Measurements from ENCODE around the gene REEP1.

REEP1 gene

DNA sequence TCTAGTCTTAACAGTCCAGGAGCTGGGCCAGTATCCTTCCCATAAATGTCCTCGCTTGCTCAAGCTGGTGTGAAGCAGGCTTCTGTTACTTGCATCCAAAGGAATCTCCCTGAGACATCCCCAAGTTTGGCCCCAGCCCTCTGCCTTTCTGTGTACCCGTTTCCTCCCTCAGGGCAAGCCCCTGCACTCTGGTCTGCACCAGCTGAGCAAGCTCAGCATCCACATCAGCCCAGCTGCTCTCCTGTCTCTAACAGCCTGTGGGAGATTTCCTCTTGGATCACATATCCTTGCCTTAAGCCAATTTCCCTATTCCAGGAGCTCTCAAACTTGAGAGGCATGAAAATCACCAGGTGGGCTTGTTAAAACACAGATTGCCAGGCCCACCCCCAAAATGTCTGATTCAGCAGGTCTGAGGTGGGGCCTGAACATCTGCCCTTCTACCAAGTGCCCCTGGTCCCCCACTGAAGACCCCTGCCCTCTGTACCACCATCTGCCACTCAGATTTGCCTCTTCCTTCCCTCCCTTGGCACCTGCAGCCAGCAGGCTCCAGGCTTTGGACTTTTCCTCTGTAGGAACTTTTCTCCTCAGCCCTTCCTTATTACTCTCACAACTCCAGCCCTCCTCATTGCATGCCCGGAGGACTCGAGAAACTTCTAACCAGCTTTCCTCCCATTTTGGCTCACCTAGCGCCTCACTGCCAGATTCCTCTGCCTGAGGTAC, 32.1 kb downstream of the REEP1 start:
- DNase-seq, result no peak

DNA sequence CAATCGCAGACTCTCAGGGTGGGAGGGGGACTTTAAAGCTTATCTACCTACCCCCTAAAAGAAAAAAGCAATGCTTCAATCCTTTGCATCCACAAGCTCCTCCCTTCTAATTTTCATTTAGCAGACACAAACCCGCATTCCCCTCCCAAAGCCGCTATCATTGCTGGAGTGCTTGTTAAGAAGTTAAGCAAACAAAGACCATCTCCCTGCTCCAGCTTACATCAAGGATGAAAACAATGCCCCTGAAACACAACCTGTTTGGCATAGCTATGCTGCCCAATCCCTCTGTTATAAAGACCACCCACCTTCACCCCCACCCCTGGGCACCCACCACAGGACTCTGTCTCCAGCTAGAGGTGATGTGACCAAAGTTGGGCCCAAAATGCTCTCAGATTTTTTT, 33.0 kb downstream of the REEP1 start:
- DNase-seq, result no peak

- DNase-seq, result no peak
Measured at GRCh38 chr2:86302320-86302719, 35.1 kb downstream of the REEP1 start.

DNA sequence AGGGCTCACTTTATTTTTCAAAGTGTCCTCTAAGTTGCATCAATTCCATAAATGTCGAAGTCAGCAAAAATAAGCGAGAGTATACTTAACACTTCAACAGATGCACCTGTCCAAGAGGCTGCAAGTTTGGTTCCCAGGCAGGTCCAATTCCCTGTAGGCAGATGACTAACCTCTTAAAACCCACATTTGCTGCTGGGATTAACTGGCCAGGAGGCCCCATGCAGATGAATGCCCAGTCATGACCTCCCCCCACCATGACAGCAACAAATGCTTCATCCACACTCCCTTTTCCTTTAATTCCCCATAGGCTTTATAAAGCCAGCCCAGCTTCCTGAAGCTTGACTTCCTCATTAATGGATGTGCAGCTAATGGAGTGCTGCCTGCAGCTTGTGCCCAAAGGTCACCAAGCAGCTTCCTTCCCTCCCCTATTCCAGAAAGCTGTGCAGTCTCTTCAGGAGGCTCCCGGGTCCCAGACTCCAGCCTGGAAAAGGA, 35.7 kb downstream of the REEP1 start:
- no peak for DNase-seq

DNA sequence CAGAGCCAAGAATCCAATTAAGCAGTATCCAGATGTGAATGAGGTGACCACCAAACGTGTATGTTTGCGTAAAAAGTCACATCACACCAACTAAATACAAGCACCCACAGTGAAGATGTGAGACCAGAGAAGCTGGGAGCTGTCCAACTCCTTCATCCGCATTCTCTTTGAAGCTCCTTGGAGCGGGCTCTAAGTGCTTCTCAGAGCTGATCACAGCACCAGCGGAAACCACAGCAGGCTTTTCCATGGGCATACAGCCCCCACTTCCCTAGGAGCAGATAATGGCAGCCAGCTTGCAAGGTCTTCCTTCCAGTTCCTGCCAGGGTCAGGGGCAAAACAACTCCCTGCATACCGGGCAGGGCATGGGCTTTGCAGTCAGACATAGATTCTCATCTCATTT, 36.4 kb downstream of the REEP1 start:
- no peak for DNase-seq

DNA sequence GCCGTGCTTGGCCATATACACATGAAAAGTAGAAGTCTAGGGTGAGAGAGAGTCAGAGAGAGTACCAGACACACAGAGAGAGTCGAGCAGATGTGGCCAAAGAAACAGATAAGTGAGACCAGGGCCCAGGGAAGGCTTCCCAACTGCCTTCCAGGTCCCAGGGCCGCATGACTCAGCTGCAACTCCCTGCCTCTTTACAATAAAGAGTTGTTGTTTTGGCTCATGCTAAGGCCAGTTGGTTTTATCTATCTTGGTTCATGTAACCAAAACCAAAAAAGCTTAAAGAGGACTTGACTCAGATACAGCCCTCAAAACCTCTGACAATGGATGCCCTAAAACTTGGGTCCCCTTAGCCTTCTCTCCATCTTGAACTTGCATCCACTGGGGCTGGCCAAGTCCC, 36.9 kb downstream of the REEP1 start:
- DNase-seq, result no peak

DNA sequence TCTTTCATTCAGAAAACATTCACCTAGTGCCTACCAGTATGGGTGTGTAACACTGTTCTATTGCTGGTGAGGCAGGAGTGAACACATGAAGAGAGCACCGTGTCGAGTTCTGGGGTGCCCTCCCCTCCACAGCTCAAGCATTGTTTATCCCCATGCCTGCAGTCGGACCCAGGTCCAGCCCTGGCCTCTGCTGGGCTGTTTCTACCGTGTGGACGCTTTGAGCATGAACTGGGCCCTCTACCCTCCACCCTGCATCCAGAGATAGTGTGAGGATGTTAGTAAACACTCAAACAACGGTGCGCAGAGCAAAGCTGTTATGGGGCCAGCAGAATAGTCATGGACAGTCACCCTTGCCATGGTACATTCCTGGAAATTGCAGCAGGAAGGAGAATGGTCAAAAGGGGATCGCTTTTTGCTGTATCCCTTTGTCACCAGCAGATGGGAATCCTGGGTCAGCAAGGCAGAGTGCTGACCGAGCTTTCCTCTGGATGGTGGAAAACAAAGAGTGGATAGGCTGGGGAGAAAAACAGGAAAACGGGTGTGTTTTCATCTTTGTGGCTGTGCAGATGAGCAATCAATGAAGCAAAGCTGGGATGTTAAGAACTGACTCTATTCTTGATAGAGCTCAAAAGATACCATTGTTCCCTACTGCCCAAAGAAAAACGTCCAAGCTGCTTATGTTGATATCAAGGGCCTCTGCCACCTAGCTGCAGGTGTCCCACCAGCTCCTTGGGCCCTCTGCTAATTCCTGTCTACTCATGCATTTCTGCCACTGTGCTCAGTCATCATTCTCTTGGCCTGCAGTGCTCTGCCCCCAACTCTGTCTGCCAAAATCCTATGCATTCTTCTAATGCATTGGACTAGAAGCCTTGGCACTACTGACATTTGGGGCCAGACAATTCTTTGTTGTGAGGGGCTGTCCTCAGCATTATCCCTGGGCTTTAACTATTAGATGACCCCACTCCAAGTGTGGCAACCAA, 38.7 kb downstream of the REEP1 start:
- no peak for DNase-seq

DNA sequence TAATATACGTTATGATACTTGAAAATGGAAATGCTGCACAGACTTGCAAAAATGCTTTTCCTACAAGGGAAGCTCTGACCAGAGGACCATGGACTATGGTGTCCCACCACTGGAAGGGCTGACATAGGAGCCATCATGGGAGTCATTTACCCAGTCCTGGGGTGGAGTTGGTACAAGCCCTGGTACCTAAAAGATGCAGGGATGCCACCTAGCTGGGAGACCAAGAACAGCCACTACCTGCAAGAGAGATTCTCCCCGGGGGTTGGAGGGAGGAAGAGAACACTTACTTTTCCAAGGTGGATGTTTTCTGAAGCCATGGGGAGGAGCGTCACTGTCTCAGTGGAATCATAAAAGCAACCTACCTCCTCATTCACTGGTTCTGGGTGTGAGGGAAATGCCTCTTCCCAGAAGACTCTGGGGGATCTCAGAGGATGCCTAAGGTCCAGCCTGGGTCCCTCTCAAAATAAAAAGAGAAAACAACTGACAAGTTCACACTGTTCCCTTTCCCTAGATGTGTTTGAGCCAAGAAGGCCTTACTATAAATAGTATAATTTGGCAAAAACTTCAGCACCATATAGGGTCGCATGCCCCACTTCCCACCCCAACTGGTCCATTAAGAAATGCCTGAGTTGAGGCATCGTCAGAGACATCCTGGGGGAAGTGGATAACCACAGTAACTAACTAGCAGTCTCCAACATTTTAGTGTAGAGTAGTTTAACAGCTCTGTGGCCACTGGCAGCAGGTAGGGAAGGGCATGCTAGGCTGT, 39.9 kb downstream of the REEP1 start:
- DNase-seq, result no peak

DNA sequence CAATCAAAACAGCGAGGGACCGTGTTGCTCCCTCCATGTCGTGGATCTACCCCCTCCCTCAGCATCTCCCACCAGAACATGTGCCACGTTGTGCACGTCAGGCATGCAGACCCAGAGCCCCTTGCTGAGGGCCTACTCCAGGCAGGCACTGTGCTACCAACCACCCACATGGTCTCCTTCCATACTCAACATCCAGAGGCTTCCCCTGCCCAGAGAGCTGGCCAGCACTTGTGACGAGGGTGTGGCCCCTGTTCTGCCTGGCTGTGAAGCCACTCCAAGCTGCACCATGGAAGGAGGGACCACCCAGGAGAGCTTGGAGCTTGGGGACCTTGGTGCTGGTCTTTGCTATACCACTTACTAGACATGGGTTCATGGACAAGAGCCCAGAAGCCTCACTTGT, 40.5 kb downstream of the REEP1 start:
- no peak for DNase-seq

DNA sequence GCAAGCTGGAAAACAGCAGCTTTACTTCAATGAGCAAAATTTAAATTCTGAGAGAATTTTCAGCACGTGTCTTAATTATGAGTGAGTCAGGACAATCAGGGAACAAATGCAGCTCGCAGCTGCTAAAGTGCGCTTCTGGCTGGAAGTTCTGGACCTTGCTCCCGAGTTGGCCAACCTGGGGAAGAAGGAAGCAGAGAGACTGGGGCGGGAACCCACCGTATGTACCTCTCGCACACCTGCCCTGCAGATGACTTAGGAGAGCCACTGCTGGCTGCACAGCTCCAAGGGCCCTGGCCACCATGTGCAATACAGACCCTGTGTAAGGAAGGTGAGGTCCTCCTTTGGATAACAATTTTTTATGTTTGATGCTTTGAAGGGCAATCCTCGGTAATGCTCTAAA, 42.4 kb downstream of the REEP1 start:
- DNase-seq, result no peak

- no peak for DNase-seq
Measured at GRCh38 chr2:86293612-86294011, 43.8 kb downstream of the REEP1 start.

DNA sequence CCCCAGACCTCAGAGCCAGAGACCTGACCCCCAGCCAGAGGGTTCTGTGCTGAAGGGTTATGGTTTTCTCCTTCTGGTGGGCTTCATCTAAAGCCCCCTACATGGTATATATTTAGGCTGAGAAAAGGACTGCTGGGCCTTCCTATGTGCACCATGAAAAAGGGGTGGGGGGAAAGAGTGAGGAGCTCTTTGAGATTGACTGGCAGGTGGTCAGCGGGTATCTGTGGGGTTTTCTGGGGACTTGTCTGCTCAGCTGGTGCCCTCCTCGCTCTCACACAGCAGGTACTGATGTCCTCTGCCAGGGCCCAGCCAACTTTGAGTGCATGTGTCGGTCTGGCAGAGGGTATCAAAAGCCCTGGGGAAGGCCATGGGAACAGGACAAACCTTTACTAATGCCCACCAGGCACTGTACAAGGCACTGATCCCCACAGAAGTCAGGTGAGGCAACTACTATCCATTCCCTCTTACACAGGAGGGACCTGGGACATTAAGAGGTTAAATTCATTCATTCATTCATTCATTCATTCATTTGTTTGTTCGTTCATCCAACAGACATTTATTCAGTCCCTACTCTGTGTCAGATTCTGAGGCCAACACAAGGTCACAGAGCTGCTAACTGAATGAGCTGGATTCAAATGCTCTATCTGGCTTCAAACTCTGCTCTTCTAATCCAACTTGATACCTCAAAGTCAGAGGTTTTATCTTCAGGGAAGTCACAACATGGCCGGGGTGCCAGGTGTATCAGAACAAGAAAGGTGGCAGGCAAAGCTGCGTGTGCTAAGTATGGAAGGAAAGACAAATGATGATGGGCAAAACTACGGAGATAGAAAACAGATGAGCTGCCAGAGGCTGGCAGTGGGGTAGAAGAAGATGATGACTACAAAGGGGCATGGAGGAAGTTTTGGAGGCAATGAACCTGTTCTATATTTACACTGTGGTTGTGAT, 44.6 kb downstream of the REEP1 start:
- no peak for DNase-seq

- no peak for DNase-seq
Measured at GRCh38 chr2:86291328-86291662, 46.1 kb downstream of the REEP1 start.

DNA sequence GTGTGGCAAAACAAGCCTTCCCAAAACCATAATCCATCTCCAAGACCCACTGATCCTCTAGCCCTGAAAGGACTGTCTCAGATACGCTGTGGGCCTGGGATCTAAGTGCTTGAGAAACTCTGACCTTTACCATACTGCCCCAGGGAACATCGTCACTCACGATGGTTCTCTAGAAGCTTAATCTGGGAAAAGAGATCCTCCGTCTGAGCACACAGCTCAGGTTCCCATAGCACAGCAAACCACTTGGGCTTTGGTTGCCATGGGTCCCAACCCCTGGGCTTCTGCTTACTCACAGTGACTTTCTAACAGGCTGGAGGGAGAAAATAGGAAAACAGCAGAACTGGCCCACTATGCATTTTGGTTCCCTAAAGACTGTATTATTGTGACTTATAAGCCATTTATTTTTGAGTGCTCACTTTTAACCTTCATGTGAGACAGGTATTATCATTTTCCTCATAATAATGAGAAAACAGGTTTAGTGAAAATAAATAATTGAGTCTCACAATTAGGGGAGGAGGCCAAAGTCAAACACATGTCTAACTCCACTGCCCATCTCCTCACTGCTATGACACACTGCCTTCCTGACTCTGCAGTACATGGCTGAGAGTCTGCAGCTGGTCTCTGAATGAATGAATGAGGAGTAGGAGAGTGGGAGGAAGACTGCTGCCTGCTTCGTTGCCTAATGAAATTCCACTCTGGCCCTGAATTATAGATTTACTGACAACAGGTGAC, 46.7 kb downstream of the REEP1 start:
- no peak for DNase-seq

DNA sequence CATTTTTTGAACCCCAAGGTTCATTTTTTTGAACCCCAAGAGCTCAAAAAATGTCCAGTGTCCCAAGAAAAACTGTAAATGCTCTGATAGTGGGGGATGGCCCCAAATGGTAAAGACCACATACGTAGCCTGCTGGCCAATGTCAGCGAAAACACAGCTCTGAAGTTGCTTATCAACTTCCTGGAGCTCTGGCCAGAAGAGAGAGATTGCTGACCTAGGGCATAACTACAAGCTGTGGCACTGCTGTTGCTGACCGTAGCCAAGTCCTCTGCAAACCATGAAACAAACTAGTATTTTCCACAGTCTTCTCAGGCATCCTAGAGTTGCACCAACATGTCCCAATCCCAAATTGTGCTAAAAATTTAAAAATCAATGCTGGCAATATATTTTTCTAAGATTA, 50.9 kb downstream of the REEP1 start:
- no peak for DNase-seq

GRCh38 chr2:86285981-86286380, 51.4 kb downstream of the REEP1 start:
- no peak for DNase-seq

GRCh38 chr2:86285571-86285970, 51.9 kb downstream of the REEP1 start:
- no peak for DNase-seq

DNA sequence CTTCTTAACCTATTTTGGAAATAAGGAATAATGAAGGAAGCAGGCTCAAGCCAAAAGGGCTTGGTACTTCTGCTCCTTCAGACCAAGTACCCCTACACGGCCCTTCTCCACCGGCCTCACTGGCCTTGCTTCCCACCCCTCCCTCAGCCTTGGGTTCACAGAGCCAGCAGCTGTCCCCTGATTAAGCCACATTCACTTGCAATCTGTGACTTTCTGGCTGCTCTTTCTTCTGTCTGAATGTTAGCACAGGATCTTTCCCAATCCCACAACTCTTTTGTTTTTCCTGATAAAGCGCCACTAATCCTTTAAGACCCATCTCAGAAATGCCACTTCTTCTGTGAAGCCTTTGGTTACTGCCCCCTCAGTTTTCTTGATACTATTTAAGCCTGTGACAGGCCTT, 52.4 kb downstream of the REEP1 start:
- DNase-seq, result no peak

- no peak for DNase-seq
Measured at GRCh38 chr2:86284401-86284841, 53.0 kb downstream of the REEP1 start.

DNA sequence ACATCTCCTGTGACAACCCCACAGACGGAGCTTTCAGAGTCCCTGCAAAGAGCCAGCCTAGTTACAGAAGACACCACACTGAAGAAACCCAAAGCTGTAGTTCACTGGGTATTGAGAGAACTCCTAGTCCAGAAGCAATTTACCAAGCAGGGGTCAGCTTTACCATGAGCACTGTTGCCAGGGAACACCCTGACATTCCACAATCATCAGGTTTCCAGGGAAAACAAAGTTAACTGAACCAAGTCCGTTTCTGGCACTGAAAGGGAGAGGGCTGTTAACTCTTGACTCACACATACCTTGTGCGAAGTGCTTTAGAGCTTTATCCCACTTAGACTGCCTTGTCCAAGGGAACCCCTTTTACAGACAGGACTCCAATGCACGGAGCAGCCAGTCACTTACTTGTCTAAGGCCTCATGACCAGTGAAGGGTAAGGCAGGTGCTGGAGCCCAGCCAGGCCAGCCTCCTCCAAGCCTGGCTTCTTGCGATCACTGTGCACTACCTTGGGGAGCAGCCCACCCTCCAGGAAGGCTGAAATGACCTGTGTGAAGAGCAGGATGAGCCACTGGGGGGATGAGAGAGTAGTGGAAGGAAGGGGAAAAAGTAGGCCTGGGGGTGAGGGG, 53.9 kb downstream of the REEP1 start:
- DNase-seq, result no peak

All from activated CD8-positive, alpha-beta memory T cell treated with anti-CD3 and anti-CD28 coated beads, Interleukin-2, amount 50 U/mL, for 4 hours (primary cell).